Heart left ventricle (tissue), 13 donors: ENCODE data around the gene CPB2.

Experiments used
- POLR2A ChIP-seq, 2 donors: fragments of 450-650 bp; IDR thresholded peaks; one replicate each; pipeline ENCODE4 v1.6.1; 2017; ENCODE audit warnings: antibody characterized with exemption in 2 of 2, mild to moderate bottlenecking in 2 of 2, moderate library complexity in 2 of 2
- TF ChIP-seq, protein P1 (sequence below), 12 donors: fragments of 200-600 bp; sonication (generic) in 4 of 12; IDR thresholded peaks; one replicate each; pipeline versions ENCODE4 v1.5.0 to v1.8.0; 2018 to 2022; ENCODE audit warnings: antibody characterized with exemption in 12 of 12, mild to moderate bottlenecking in 5 of 12
- donor health status: ischemic (EF 13 %, LVEDD 7.1; RV severe dilation, severe dysfunction).
- donor health status: DM: no; HTN: yes; CAD: no.
- donor health status: DM: no; HTN: no; CAD: no.
- donor health status: ischemic (EF 25% LVEDD 6.9; RV normal size, moderate dysfunction).
- donor health status: ischemic (EF 25% LVEDD 5.7; RV mildly dilated, moderate dysfunction).
- donor health status: ischemic (EF 35%, LVEDD 5.7; RV mildly dilated, moderate dysfunction).
- donor health status: nonischemic (EF 11% LVEDD 7.7; RV severe dilation, severe dysfunction).
- donor health status: DM: yes; HTN: yes; CAD: no.
- donor health status: PGD.
- donor health status: ischemic (EF 29% LVEDD 5.4; RV normal size, mild dysfunction).
- donor health status: nonischemic (EF 23%, LVEDD 6.1; RV moderate dilation, normal function).

DNA sequence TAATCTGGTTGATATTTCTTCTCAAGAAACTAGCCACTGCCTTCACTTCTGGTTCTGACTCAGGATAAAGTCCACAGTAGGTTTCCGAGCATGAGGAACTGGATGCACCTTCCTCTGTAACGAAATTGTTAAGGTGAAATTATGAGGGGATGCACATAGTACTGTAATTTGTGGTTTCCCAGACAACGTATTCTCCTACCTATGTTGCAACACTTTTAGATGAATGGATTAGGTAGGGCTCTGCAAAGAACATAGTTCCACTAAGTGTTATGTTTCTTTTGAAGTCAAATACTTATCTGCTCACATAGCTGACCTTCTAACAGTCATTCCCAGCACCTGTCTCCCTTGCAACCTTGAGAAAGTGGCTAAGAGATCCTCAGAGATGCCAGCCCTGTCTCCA lies 46.6 kb downstream of the CPB2 start:
- TF ChIP-seq POLR2A (IDR thresholded peaks at IDR 0.05) = no peak
- TF ChIP-seq, protein P1, sequence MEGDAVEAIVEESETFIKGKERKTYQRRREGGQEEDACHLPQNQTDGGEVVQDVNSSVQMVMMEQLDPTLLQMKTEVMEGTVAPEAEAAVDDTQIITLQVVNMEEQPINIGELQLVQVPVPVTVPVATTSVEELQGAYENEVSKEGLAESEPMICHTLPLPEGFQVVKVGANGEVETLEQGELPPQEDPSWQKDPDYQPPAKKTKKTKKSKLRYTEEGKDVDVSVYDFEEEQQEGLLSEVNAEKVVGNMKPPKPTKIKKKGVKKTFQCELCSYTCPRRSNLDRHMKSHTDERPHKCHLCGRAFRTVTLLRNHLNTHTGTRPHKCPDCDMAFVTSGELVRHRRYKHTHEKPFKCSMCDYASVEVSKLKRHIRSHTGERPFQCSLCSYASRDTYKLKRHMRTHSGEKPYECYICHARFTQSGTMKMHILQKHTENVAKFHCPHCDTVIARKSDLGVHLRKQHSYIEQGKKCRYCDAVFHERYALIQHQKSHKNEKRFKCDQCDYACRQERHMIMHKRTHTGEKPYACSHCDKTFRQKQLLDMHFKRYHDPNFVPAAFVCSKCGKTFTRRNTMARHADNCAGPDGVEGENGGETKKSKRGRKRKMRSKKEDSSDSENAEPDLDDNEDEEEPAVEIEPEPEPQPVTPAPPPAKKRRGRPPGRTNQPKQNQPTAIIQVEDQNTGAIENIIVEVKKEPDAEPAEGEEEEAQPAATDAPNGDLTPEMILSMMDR (IDR thresholded peaks at IDR 0.05) = no peak
